ENCODE measurements around the gene MYL6. TPM values are rescaled to one million over a fixed set of nuclear protein-coding genes. Genes with fewer than 3 reads are reported as not detected.

The MYL6 gene
- total RNA-seq, 4 donors from 2014 or later: 1,110 to 2,359 (median 1,915) TPM

DNA sequence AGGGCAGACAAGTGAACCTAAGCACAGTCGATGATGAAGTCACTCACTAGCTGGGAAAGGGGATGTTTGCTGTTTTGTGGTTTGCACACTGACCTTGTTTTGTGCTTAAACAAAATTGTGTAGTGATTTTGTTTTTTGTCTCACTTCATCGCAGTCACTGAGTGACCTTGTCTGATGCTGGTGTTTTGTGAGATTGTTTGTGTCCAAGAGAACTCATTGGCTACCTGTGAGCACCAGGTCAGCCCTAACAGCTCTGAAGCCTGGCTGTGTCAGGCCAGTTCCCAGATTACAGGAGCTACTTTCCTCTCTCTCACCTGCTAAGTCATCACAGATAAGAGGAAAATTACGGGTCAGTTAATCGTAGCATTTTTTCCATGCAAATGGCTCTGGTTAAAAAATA lies 34.0 kb upstream of the MYL6 start:
- WGBS, 2 donors: 86 to 89% methylated on average over 4 of the region's 4 CpGs
- peaks cover 41 to 47% of the 10 kb centered on the region in 2 donors for H3K4me1 ChIP-seq
- intact Hi-C loops (cut with DNase I): loop anchor here (10.0 kb wide), 2 partner anchors 101 to 341 kb away; partner anchors contain the start of genes NABP2, RNF41 and SPRYD4

DNA sequence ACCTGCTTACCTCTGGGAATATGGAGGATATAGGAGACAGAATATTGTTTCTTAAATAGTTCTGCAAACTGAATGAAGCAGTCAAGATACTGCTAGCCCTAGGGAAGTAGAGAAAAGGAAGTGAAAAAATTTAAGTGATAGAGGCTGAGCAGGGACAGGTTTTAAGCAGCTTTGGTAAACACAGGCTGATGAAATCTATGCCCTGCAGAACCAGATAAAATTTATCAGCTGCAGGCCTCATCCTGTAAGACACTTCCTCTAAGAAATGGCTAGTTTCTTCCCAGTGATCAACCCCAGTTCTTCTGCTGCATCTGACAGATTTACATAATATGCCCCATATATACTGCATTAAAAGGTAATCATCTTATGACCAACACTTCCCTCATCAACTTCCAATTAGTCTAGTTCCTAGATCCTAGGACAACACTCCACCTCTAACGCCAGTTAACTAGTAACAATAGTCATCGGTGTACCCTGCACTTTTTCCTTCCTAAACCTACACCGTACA lies 31.4 kb upstream of the MYL6 start:
- H3K27me3 ChIP-seq: no peaks in the 10 kb centered on the region
- H3K4me3 ChIP-seq (replicated peaks in 1 of 3): no peak overlapping the region
- H3K9me3 ChIP-seq: no peaks in the 10 kb centered on the region
- peaks cover 12 to 13% of the 10 kb centered on the region in 2 donors for H3K36me3 ChIP-seq
- no peak for TF ChIP-seq POLR2A (IDR thresholded peaks at IDR 0.05)
- TF ChIP-seq, protein P1, sequence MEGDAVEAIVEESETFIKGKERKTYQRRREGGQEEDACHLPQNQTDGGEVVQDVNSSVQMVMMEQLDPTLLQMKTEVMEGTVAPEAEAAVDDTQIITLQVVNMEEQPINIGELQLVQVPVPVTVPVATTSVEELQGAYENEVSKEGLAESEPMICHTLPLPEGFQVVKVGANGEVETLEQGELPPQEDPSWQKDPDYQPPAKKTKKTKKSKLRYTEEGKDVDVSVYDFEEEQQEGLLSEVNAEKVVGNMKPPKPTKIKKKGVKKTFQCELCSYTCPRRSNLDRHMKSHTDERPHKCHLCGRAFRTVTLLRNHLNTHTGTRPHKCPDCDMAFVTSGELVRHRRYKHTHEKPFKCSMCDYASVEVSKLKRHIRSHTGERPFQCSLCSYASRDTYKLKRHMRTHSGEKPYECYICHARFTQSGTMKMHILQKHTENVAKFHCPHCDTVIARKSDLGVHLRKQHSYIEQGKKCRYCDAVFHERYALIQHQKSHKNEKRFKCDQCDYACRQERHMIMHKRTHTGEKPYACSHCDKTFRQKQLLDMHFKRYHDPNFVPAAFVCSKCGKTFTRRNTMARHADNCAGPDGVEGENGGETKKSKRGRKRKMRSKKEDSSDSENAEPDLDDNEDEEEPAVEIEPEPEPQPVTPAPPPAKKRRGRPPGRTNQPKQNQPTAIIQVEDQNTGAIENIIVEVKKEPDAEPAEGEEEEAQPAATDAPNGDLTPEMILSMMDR (IDR thresholded peaks at IDR 0.05): no peak
- intact Hi-C loops (cut with DNase I): loop anchor here (10.0 kb wide), 2 partner anchors 98 to 338 kb away; partner anchors contain the start of genes NABP2, RNF41 and SPRYD4
- WGBS, 2 donors: 61 to 67% methylated on average over 3 of the region's 3 CpGs
- peaks cover 39 to 46% of the 10 kb centered on the region in 2 donors for H3K4me1 ChIP-seq
- DNase-seq: no peak
- H3K27ac ChIP-seq: peak overlapping the region; percentile 55 to 84 (median 70)

More for the DNA sequence above, 34.0 kb upstream of the MYL6 start:
- peaks cover 11 to 12% of the 10 kb centered on the region in 2 donors for H3K36me3 ChIP-seq
- H3K27me3 ChIP-seq: no peaks in the 10 kb centered on the region
- no peak overlapping the region for H3K4me3 ChIP-seq (replicated peaks in 1 of 3)
- TF ChIP-seq POLR2A (IDR thresholded peaks at IDR 0.05): no peak
- TF ChIP-seq, protein P1 (IDR thresholded peaks at IDR 0.05): no peak
- peak overlapping the region in 2 of 3 donors; percentile 70 to 84 for H3K27ac ChIP-seq
- no peaks in the 10 kb centered on the region for H3K9me3 ChIP-seq
- no peak for DNase-seq

DNA sequence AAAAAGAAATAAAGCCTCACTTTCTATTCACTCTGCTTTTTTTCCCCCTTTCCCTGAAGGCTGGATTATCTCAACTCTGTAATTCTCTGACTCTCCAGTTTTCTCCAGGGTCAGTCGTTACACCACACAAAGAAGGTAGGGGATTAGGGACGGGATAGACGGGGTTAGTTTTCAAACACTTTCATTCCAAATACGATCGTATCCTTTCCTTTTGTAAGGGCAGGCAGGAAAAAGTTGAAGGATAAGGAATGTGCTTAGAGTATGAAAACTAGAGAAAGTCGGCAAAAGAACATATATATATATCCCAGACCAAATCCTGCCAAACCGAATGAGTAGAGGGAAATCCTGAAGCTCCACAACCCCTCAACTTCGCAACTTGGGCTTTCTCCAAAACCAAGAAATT lies 30.7 kb upstream of the MYL6 start:
- intact Hi-C loops (cut with DNase I): loop anchor here (10.0 kb wide), 2 partner anchors 97 to 337 kb away; partner anchors contain the start of genes NABP2, RNF41 and SPRYD4
- Histone ChIP-seq H3K27ac (peak overlapping the region; percentile 19 to 84 (median 78)), H3K4me3 (replicated peaks in 1 of 3) (peak overlapping the region in 1 of 3 donors; percentile 20), H3K27me3 (no peaks in the 10 kb centered on the region), H3K36me3 (peaks cover 16 to 19% of the 10 kb centered on the region in 2 donors), H3K9me3 (no peaks in the 10 kb centered on the region), H3K4me1 (peaks cover 39 to 46% of the 10 kb centered on the region in 2 donors)
- 0 to 1% methylated on average over 8 of the region's 8 CpGs for WGBS, 2 donors
- no peak for DNase-seq
- TF ChIP-seq, protein P1 (IDR thresholded peaks at IDR 0.05): no peak
- TF ChIP-seq POLR2A (IDR thresholded peaks at IDR 0.05): no peak

DNA sequence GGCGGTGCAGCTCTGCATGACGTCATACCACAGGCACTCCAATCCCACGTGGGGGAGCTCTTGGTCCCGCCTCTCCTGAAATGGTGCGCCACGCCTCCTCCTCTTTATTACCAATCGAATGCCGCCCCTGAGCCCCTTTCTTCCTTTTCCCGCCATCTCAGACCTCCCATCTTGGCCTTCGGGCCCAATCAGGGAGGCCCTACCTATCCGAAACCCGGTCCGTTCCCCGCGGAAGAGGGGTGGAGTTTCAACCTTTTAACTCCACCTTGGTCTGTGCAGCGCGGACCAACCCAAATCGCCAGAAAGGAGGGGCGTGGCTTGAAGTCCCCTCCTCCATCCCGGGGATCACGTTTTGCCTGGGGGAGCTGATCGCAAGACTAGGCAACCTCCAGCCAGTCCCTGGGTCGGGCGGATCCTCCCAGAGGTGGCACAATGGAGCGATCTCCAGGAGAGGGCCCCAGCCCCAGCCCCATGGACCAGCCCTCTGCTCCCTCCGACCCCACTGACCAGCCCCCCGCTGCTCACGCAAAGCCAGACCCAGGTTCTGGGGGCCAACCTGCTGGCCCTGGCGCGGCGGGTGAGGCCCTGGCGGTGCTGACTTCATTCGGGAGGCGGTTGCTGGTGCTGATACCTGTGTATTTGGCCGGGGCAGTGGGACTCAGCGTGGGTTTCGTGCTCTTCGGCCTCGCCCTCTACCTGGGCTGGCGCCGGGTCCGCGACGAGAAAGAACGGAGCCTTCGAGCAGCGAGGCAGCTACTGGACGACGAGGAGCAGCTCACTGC lies 30.1 kb upstream of the MYL6 start, which contains the start of gene ESYT1:
TSS of gene ESYT1 (plus strand) at position 380 of the 782 bp plus-strand sequence. CDS start at position 433, 53 bp downstream.
- Histone ChIP-seq H3K4me1 (peaks cover 39 to 46% of the 10 kb centered on the region in 2 donors), H3K9me3 (no peaks in the 10 kb centered on the region), H3K27me3 (no peaks in the 10 kb centered on the region), H3K4me3 (replicated peaks in 1 of 3) (peak within 1 kb of the TSS; percentile 45 to 73 (median 60)), H3K36me3 (peaks cover 16 to 25% of the 10 kb centered on the region in 2 donors), H3K27ac (peak within 1 kb of the TSS; percentile 71 to 85 (median 84))
- TF ChIP-seq, protein P1 (IDR thresholded peaks at IDR 0.05): no peak
- peak; percentile 88 to 98 for TF ChIP-seq POLR2A (IDR thresholded peaks at IDR 0.05)
- intact Hi-C loops (cut with DNase I): loop anchor here (10.0 kb wide), 2 partner anchors 97 to 337 kb away; partner anchors contain the start of genes NABP2, RNF41 and SPRYD4
- peak; percentile 100 for DNase-seq
- 1 to 3% methylated on average over 27 to 35 of the region's 49 CpGs for WGBS, 2 donors

Data from thyroid gland (tissue), 4 donors.